ENCODE measurements around the gene NPSR1.
"Not testable (repeated sequence)": the region's sequence is repeated elsewhere in the genome, so short reads cannot be mapped to it uniquely, and the experiment has no call there.

The NPSR1 gene

DNA sequence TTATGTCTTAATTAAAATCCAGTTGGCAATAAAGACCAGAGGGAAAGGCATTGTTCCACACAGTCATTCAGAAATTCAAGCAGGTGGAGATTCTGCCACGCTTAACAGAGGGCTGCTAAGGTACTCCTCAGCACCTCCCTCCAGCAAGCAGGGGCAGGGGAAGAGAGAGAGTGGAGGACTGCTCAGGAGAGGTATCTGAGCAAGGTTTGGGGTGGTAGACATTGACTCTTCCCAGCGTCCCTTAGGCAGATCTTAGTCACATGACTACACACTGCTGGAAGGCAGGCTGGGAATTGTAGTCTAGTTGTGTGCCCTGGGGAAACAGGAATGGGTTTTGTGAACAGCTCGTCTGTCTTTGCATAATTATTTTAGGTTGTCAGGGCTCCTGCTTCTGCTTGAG is 181.6 kb downstream of the NPSR1 start:
- DNase-seq: no peak

GRCh38 chr7:34840176-34840785 is 182.3 kb downstream of the NPSR1 start:
- DNase-seq: no peak

DNA sequence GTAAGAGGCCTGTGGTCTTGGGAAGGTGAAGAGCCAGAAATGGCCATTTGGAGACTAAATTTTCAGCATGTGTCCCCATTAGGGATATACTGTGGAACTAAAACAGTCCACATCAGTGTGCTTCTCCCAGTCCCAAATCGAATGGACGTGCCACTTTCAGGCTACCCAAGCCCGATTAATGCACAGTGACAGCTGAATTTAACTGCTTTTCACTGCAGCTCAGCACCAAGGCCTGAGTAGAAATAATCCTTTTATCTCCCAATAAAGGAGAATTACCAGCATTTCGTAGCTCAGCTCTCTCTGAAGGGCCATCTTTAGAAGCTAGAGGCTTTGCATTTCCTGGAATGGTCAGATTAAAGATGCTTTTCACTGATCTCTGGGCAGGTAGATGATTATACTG is 183.3 kb downstream of the NPSR1 start:
- no peak for DNase-seq

DNA sequence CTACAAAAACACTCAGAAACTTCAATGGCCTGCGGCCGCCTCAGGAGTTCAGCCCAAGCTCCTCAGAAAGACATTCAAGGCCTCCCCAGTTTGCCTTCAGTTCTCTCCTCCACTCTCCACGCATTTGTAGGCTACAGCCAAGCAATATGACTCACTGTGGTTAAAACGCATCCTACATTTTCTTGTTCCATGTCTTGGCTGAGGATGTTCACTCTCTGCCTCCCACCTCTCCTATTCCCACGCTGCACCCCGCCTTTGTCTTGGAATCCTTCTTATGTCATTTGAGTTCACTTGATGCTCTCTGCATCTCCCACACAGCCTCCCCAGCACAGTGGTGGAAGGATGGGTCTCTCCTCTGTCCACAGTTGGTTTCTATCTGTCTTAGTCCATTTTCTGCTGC is 184.8 kb downstream of the NPSR1 start:
- no peak for DNase-seq

DNA sequence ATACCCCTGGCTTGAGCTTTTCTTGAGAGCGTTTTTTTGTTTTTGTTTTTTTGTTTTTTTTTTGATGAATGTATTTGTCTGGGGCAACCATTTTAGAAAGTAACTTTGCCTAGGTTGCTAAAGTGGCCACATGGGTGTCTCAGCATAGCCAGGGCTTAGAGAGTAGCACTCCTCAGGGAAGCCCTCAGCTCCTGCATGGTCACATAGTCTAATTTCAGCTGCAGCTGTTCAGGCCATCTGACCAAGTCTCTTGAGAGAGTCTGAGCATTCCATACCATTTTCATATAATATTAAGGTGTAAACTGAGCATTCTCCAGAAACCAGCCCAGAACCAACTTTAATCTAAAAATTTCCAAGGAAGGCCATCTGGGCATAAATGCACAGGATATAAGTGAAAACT is 186.4 kb downstream of the NPSR1 start:
- no peak for DNase-seq

- DNase-seq: no peak
These were observed 187.1 kb downstream of the NPSR1 start for GRCh38 chr7:34844936-34845665.

DNA sequence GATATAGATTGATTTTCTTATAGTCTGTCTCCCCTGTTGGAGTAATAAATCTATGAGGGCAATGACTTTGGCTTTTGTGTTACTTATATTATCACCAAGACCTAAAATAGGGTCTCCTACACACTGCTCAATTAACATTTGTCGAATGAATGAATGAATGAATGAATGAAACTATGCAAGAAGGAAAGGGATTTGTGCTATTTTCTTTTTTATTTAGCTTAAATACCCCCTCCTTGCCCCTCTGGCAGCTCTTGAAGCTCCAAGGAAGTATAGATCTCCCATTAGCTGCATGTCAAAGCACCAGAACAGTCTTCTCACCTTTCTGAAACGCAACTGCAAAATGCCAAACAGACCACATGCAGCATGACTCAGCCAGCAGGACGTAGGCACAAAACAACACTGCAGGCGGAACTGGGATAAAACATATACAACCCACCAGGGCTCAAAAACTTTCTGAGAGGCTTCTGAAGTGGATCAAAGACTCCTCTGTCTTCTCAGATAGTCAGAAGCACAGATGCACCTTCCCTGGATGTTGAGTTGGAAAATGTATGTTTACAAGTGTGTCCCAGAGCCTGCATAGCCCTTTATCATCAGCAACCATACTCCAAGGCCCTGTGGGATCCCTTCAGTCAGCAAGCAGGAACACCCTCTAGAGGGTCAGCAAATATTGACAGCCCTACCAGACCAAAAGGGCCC is 187.8 kb downstream of the NPSR1 start:
- no peak for DNase-seq

GRCh38 chr7:34846976-34847375 is 189.0 kb downstream of the NPSR1 start:
- DNase-seq: no peak

DNA sequence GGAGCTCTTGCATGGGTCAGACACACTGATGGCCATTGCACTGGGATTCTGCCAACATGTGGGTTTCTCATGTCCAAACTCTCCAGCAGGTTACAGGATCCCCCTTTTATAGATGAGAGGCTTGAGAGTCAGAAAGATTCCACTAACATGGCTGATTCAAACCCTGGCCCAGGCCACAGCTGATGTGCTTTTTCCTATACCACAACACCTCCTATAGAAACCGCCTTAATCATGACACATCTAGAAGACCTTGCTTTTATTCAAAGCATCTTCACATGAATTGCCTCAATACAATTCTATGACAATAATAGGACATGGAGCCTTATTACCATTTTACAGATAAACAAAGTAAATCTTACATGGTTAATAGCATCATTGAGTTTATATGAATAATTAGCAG is 190.7 kb downstream of the NPSR1 start:
- DNase-seq: no peak

GRCh38 chr7:34849163-34849960 is 191.3 kb downstream of the NPSR1 start:
- DNase-seq: no peak

GRCh38 chr7:34849986-34850385 is 192.0 kb downstream of the NPSR1 start:
- no peak for DNase-seq

DNA sequence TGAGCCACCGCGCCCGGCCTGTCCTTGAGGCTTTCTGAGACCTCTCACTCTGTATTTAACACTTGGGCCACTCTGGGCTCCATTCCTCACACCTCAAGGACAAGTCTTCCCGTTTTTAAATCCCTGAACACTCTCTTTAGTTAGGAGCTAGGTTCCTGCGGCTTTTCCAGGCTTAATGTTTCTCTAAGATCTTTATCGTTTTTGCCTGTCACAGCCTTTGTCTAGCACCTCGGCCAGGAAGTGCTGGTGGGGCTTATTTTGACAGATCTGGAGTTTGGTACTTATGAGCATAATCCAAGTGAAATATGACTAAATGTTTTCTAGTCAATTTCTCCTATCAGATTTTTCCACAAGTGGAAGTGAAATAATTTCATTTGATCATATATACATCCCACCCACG is 192.7 kb downstream of the NPSR1 start:
- no peak for DNase-seq

- DNase-seq: no peak
These were observed 193.4 kb downstream of the NPSR1 start for GRCh38 chr7:34851431-34851830.

DNA sequence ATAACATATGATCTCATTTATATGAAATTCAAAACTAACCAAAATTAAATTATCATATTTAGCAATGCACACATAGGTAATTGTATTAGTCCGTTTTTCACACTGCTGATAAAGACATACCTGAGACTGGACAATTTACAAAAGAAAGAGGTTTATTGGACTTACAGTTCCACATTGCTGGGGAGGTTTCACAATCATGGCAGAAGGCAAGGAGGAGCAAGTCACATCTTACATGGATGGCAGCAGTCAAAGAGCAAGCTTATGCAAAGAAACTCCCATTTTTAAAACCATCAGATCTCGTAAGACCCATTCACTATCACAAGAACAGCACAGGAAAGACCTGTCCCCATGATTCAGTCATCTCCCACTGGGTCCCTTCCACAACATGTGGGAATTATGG is 200.4 kb downstream of the NPSR1 start:
- not testable (repeated sequence) for DNase-seq

DNA sequence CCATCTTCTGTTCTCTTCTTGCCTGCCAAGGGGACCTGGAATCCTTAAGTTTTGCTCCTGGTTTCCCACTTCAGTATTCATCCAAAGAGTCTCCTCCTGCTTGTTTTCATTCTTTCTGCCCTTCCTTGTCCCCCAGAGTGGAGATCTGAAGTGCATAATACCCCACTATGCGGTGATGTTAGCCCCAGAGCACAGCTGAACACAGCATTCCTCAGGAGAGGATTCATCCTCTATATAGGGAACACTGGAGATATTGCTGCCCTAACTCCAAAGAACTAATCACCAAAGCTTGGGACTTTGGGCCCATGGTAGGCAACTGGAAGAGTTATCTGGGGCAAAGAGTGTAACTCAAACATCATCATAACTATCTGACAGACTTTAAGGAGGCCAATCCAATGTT is 201.3 kb downstream of the NPSR1 start:
- DNase-seq: not testable (repeated sequence)

DNA sequence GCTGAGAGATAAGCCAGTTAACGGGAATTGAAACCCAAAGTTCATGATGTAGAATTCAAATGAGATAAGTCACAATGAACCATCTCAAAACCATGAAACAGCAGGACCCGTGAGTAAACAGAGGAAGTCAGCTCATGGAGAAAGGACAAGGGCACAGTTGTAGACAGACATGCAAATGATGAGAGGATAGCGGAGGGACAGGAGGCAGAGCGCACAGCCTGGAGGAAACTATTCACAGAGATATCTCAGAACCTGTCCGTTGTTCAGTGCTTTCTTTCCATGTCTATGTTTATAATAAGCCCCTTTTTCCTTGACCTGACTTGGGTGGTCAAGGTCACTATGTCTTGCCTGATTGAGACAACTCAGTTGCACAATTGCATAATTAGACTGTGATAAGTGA is 208.2 kb downstream of the NPSR1 start:
- not testable (repeated sequence) for DNase-seq

- DNase-seq: not testable (repeated sequence)
These were observed 209.3 kb downstream of the NPSR1 start for GRCh38 chr7:34867341-34867740.

DNA sequence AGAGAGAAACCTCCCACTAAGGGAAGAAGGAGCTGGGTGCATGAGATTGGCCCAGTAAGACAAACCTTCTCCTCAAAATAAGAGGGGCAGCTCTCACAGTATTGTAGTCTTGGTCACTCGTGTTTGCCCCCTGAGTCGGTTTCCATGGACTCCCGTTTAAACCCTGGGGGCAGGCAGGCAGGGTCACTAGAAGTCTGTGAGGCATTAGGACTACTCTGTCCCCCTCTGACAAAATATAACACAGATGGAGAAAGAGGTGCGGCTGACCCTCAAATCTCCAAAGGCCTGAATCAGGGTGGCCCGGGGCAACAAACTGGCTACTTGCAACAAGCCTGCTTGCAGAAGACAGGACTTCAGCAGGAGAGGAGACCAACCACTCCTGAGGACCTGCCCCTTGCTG is 210.6 kb downstream of the NPSR1 start:
- not testable (repeated sequence) for DNase-seq

DNA sequence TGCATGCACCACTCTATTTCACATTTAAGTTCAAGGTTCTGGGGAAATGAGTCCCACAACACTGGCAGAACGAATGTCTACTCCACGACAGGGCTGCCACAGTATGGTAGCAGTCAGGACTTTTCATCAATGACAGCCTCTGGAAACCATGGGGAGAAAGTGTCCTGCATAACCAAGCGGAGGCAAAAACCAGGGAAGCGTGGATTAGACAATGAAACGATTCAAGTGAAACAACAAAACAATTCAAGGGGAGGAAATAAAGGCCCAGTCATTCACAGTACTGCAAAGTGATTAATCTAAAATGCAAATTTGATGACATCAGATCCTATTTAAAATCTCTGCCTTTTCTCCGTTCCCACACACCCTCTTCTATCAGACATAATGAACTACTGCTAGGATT is 211.0 kb downstream of the NPSR1 start:
- DNase-seq: no peak

DNA sequence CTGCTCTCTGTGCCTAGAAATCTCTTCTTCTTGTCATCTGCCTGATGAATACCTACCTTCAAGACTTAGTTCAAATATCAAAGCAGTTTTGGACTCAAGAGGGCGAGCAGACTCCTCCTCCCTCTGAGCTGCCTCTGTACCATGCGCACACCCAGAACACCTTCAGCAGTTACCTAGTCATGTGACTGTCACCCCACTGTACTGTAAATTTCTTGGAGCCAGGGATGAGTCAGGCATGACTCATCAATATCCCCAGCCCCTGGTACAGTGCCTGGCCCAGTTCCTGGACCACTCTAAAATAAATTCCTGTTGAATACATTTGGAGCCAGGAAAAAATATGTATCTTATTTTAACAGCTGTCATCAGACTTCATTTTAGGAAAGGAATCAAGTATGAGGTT is 212.0 kb downstream of the NPSR1 start:
- DNase-seq: not testable (repeated sequence)

DNA sequence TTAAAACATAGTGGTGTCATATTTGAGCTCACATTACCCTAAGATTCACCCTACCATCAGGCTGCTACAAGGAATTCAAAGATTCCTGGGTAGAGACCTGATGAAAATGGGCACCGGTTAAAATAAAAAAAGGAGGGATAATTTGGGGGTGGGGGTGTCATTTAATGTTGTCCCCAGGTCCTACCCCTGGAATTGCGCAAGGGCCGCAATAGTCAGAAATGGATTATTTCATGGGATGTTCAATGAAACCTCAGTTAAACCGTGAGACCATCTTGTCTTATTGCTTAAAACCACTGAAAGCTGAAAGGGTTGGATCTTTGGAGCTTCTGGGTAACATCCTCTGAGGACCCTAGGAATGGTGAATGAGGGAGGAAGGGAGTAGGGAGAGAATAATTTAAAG is 216.3 kb downstream of the NPSR1 start:
- DNase-seq: not testable (repeated sequence)

- DNase-seq: no peak
These were observed 217.5 kb downstream of the NPSR1 start for GRCh38 chr7:34875481-34875880.

Measured in HCEC 1CT (cell line).